GM18951 (cell line): ENCODE measurements around the gene AGXT.

Experiments
- POLR2A ChIP-seq: IDR thresholded peaks from 4 replicates; pipeline ENCODE4 v1.6.1; 2011; ENCODE audit warnings: mild to moderate bottlenecking; ENCODE audit not compliant: insufficient read length, insufficient read depth; ENCODE audit errors: extremely low read depth
- in situ Hi-C: fragments of 300-500 bp; cut with MboI; formaldehyde crosslinking; loops from one replicate; pipeline ENCODE4 v1.12.0; 2022; ENCODE audit warnings: low sequenced_read_pairs, mixed read lengths, inconsistent platforms; ENCODE audit not compliant: unreplicated experiment

AGXT gene

GRCh38 chr2:240926516-240927389, 58.1 kb downstream of the AGXT start:
- in situ Hi-C loops = no loop called here
- TF ChIP-seq POLR2A = no peak

GRCh38 chr2:240927390-240927781, 58.8 kb downstream of the AGXT start:
- TF ChIP-seq POLR2A = no peak
- in situ Hi-C loops = no loop called here

- in situ Hi-C loops = no loop called here
- no peak for TF ChIP-seq POLR2A
These were observed 60.1 kb downstream of the AGXT start for GRCh38 chr2:240928476-240929363.

GRCh38 chr2:240929364-240930095, 60.9 kb downstream of the AGXT start:
- TF ChIP-seq POLR2A = no peak

More at GRCh38 chr2:240929364-240930095, 60.9 kb downstream of the AGXT start:
- in situ Hi-C loops = no loop called here
